Stimulated activated naive B cell treated with anti-CD40 and anti-IgM and Interleukin-4, amounts not matched to agents 10 μg/mL and 1 μg/mL and 100 μg/mL, for 72 hours (primary cell): ENCODE measurements around the gene ZIC1.

Experiments
- ATAC-seq, 2 donors: fragments of 150-1000 bp; cut with Tn5 transposase; replicated peaks; 2 replicates each; pipeline ENCODE4 v1.10.0; 2021; ENCODE audit warnings: moderate library complexity in 1 of 2
- DNase-seq: peaks from one replicate; pipeline ENCODE4 v3.0.0; 2021
- H3K27ac Mint-ChIP-seq: one replicate; pipeline ENCODE4 v1.8.0; 2022; ENCODE audit warnings: mild to moderate bottlenecking, mixed read lengths
- H3K27me3 Mint-ChIP-seq, 2 donors: one replicate each; pipeline ENCODE4 v1.8.0; 2022; ENCODE audit warnings: mixed read lengths in 2 of 2
- H3K36me3 Mint-ChIP-seq, 2 donors: one replicate each; pipeline ENCODE4 v1.8.0; 2022; ENCODE audit warnings: mixed read lengths in 2 of 2, mild to moderate bottlenecking in 1 of 2
- H3K4me1 Mint-ChIP-seq, 2 donors: one replicate each; pipeline ENCODE4 v1.8.0; 2022; ENCODE audit warnings: mixed read lengths in 2 of 2, mild to moderate bottlenecking in 1 of 2
- H3K4me3 Mint-ChIP-seq, 2 donors: one replicate each; pipeline ENCODE4 v1.8.0; 2022; ENCODE audit warnings: mild to moderate bottlenecking in 2 of 2, mixed read lengths in 2 of 2, moderate library complexity in 1 of 2
- H3K9me3 Mint-ChIP-seq, 2 donors: one replicate each; pipeline ENCODE4 v1.8.0; 2022; ENCODE audit warnings: mixed read lengths in 2 of 2, mild to moderate bottlenecking in 1 of 2

Gene ZIC1

GRCh38 chr3:147396712-147397046 is 12.5 kb upstream of the ZIC1 start:
- Mint-ChIP-seq H3K4me1 (peaks cover 12 to 13% of the 10 kb centered on the region in 2 donors), H3K27me3 (peaks cover 60 to 97% of the 10 kb centered on the region in 2 donors), H3K9me3 (peaks cover 6 to 8% of the 10 kb centered on the region in 2 donors), H3K27ac (no peak overlapping the region), H3K4me3 (peak overlapping the region in 1 of 2 donors; percentile 32), H3K36me3 (peaks cover 3 to 13% of the 10 kb centered on the region in 2 donors)
- DNase-seq (no peak), ATAC-seq (no peak)

GRCh38 chr3:147397155-147397874 is 11.8 kb upstream of the ZIC1 start:
- peak overlapping the region in 1 of 2 donors; percentile 10 for H3K4me3 Mint-ChIP-seq

GRCh38 chr3:147397875-147398812 is 11.0 kb upstream of the ZIC1 start:
- DNase-seq (no peak), ATAC-seq (no peak)
- Mint-ChIP-seq H3K27ac (peak overlapping the region; percentile 31), H3K27me3 (peaks cover 61 to 93% of the 10 kb centered on the region in 2 donors), H3K9me3 (peaks cover 8 to 11% of the 10 kb centered on the region in 2 donors), H3K36me3 (peaks cover 3 to 13% of the 10 kb centered on the region in 2 donors), H3K4me3 (peak overlapping the region; percentile 10 to 28), H3K4me1 (peaks cover 12 to 13% of the 10 kb centered on the region in 2 donors)

More at GRCh38 chr3:147397155-147397874, 11.8 kb upstream of the ZIC1 start:
- Mint-ChIP-seq H3K9me3 (peaks cover 8 to 9% of the 10 kb centered on the region in 2 donors), H3K27ac (peak overlapping the region; percentile 85), H3K4me1 (peaks cover 12 to 13% of the 10 kb centered on the region in 2 donors), H3K36me3 (peaks cover 3 to 13% of the 10 kb centered on the region in 2 donors), H3K27me3 (peaks cover 63 to 95% of the 10 kb centered on the region in 2 donors)
- ATAC-seq (no peak), DNase-seq (no peak)

GRCh38 chr3:147398813-147399534 is 10.2 kb upstream of the ZIC1 start:
- ATAC-seq, result no peak
- peaks cover 8 to 11% of the 10 kb centered on the region in 2 donors for H3K9me3 Mint-ChIP-seq
- peaks cover 12% of the 10 kb centered on the region in 2 donors for H3K4me1 Mint-ChIP-seq
- no peak overlapping the region for H3K4me3 Mint-ChIP-seq
- H3K27ac Mint-ChIP-seq, result no peak overlapping the region
- H3K36me3 Mint-ChIP-seq, result peaks cover 3 to 11% of the 10 kb centered on the region in 2 donors
- no peak for DNase-seq
- peaks cover 62 to 93% of the 10 kb centered on the region in 2 donors for H3K27me3 Mint-ChIP-seq

GRCh38 chr3:147400111-147400510 is 9.1 kb upstream of the ZIC1 start:
- Mint-ChIP-seq H3K27me3 (peaks cover 62 to 93% of the 10 kb centered on the region in 2 donors), H3K4me1 (peaks cover 9 to 12% of the 10 kb centered on the region in 2 donors), H3K4me3 (no peak overlapping the region), H3K36me3 (peaks cover 4 to 9% of the 10 kb centered on the region in 2 donors), H3K27ac (no peak overlapping the region), H3K9me3 (peaks cover 7 to 11% of the 10 kb centered on the region in 2 donors)
- ATAC-seq (no peak), DNase-seq (no peak)

- H3K27ac Mint-ChIP-seq, result no peak overlapping the region
- no peak for ATAC-seq
- peaks cover 63 to 93% of the 10 kb centered on the region in 2 donors for H3K27me3 Mint-ChIP-seq
Measured at GRCh38 chr3:147400999-147401398, 8.2 kb upstream of the ZIC1 start.

GRCh38 chr3:147401421-147401820 is 7.7 kb upstream of the ZIC1 start:
- ATAC-seq (no peak), DNase-seq (no peak)
- Mint-ChIP-seq H3K36me3 (peaks cover 4 to 9% of the 10 kb centered on the region in 2 donors), H3K4me3 (no peak overlapping the region), H3K9me3 (peaks cover 6 to 11% of the 10 kb centered on the region in 2 donors), H3K27me3 (peaks cover 66 to 93% of the 10 kb centered on the region in 2 donors), H3K27ac (no peak overlapping the region), H3K4me1 (peaks cover 9 to 12% of the 10 kb centered on the region in 2 donors)

More at GRCh38 chr3:147400999-147401398, 8.2 kb upstream of the ZIC1 start:
- peaks cover 7 to 11% of the 10 kb centered on the region in 2 donors for H3K9me3 Mint-ChIP-seq
- peaks cover 9 to 12% of the 10 kb centered on the region in 2 donors for H3K4me1 Mint-ChIP-seq
- DNase-seq, result no peak
- peaks cover 4 to 9% of the 10 kb centered on the region in 2 donors for H3K36me3 Mint-ChIP-seq
- no peak overlapping the region for H3K4me3 Mint-ChIP-seq

- ATAC-seq (no peak), DNase-seq (no peak)
- Mint-ChIP-seq H3K9me3 (peaks cover 4 to 11% of the 10 kb centered on the region in 2 donors), H3K4me3 (no peak overlapping the region), H3K36me3 (peaks cover 2 to 10% of the 10 kb centered on the region in 2 donors), H3K4me1 (peaks cover 9 to 11% of the 10 kb centered on the region in 2 donors), H3K27me3 (peaks cover 67 to 93% of the 10 kb centered on the region in 2 donors), H3K27ac (no peak overlapping the region)
Measured at GRCh38 chr3:147402159-147402558, 7.0 kb upstream of the ZIC1 start.

- Mint-ChIP-seq H3K9me3 (peaks cover 6 to 8% of the 10 kb centered on the region in 2 donors), H3K36me3 (peaks cover 5 to 12% of the 10 kb centered on the region in 2 donors), H3K27me3 (peaks cover 69 to 91% of the 10 kb centered on the region in 2 donors), H3K4me1 (peaks cover 6% of the 10 kb centered on the region in 2 donors), H3K27ac (no peak overlapping the region), H3K4me3 (no peak overlapping the region)
- DNase-seq (no peak), ATAC-seq (no peak)
Measured at GRCh38 chr3:147403511-147403910, 5.7 kb upstream of the ZIC1 start.

- DNase-seq, result no peak
- ATAC-seq, result no peak
- Mint-ChIP-seq H3K27ac (no peak overlapping the region), H3K4me3 (no peak overlapping the region), H3K4me1 (peaks cover 6 to 12% of the 10 kb centered on the region in 2 donors), H3K27me3 (peaks cover 72 to 92% of the 10 kb centered on the region in 2 donors), H3K9me3 (peaks cover 6 to 8% of the 10 kb centered on the region in 2 donors), H3K36me3 (peaks cover 7 to 13% of the 10 kb centered on the region in 2 donors)
Measured at GRCh38 chr3:147404000-147404799, 5.0 kb upstream of the ZIC1 start.

GRCh38 chr3:147404800-147405230 is 4.3 kb upstream of the ZIC1 start:
- Mint-ChIP-seq H3K9me3 (peaks cover 6 to 8% of the 10 kb centered on the region in 2 donors), H3K27me3 (peaks cover 72 to 92% of the 10 kb centered on the region in 2 donors), H3K4me1 (peaks cover 6 to 16% of the 10 kb centered on the region in 2 donors), H3K4me3 (no peak overlapping the region), H3K36me3 (peaks cover 10 to 16% of the 10 kb centered on the region in 2 donors), H3K27ac (peak overlapping the region; percentile 57)
- DNase-seq, result no peak
- ATAC-seq, result no peak

GRCh38 chr3:147405231-147406027 is 3.7 kb upstream of the ZIC1 start:
- Mint-ChIP-seq H3K4me1 (peaks cover 6 to 16% of the 10 kb centered on the region in 2 donors), H3K9me3 (peaks cover 6 to 8% of the 10 kb centered on the region in 2 donors), H3K27me3 (peaks cover 71 to 90% of the 10 kb centered on the region in 2 donors), H3K36me3 (peaks cover 10 to 16% of the 10 kb centered on the region in 2 donors), H3K27ac (peak overlapping the region; percentile 57), H3K4me3 (no peak overlapping the region)
- ATAC-seq, result no peak
- DNase-seq, result no peak
